Progenitor cell of endocrine pancreas (in vitro differentiated cells): Measurements from ENCODE around the gene MLEC. TPM values are rescaled to one million over a fixed set of nuclear protein-coding genes. Genes with fewer than 3 reads are reported as not detected.

Experiments used
- DNase-seq: peaks from one replicate; pipeline ENCODE4 v3.0.0; 2021; ENCODE audit warnings: low spot score; ENCODE audit not compliant: unreplicated experiment
- H3K27ac Mint-ChIP-seq: 2 replicates; pipeline ENCODE4 v1.8.0; 2021; ENCODE audit warnings: mild to moderate bottlenecking, moderate library complexity, mixed read lengths
- H3K27me3 Mint-ChIP-seq: 2 replicates; pipeline ENCODE4 v1.8.0; 2021; ENCODE audit warnings: mixed read lengths
- H3K36me3 Mint-ChIP-seq: 2 replicates; pipeline ENCODE4 v1.8.0; 2022; ENCODE audit warnings: mixed read lengths; ENCODE audit not compliant: insufficient read depth
- H3K4me1 Mint-ChIP-seq: 2 replicates; pipeline ENCODE4 v1.8.0; 2021; ENCODE audit warnings: low read depth, mixed read lengths
- H3K4me3 Mint-ChIP-seq: 2 replicates; pipeline ENCODE4 v1.8.0; 2021; ENCODE audit warnings: low read depth, mild to moderate bottlenecking, moderate library complexity, mixed read lengths
- H3K9me3 Mint-ChIP-seq: 2 replicates; pipeline ENCODE4 v1.8.0; 2021; ENCODE audit warnings: low read depth, mixed read lengths
- total RNA-seq: library from RNA; stranded (reverse); gene quantifications from 2 replicates; pipeline ENCODE4 v1.2.1, GENCODE V29; 2021
- TF ChIP-seq, protein P1 (sequence below): fragments of 200-600 bp; sonication (generic); IDR thresholded peaks from one replicate; pipeline ENCODE4 v1.5.0; 2021; ENCODE audit warnings: antibody characterized with exemption, mild to moderate bottlenecking; ENCODE audit not compliant: unreplicated experiment

Gene MLEC
- total RNA-seq, 1 donor from 2014 or later: 187 TPM

DNA sequence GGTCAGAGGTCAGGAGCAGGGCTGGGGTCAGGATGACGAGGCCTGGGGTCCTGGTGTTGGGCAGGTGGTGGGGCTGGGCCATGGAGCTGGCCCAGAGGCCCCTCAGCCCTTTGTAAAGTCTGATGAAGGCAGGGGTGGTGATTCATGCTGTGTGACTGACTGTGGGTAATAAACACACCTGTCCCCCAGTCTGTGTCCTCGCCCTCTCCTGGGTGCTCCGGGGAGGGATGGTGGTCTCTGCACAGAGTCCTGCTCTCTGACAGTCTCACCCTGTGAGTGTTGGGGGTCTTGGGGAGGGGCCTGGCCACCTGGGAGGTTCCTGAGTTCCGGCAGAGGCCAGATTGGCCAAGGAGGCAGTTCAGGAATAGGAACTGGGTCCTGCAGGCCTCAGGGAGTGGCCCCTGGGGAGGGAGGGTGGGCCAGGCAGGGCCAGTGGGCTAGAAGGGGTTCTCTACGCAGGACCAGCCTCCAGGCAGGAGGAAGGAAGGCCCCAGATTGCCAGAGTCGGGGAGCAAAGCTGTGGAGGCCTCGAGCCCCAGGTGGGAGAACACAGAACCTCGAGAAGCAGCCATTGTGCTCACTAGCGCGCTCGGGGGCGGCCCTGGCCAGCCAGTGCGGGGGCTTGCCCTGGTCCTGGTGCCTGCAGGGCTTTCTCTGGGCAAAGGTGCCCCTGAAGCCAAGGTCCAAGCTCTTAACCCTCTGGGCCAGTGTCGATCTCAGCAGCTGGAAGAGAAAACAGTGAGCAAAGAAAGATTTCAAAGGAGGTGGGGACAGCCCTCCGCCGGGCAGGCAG lies 53.1 kb downstream of the MLEC start:
- Mint-ChIP-seq H3K36me3 (peaks cover 2% of the 10 kb centered on the region), H3K4me1 (peaks cover 2% of the 10 kb centered on the region), H3K27me3 (no peaks in the 10 kb centered on the region), H3K9me3 (no peaks in the 10 kb centered on the region), H3K27ac (no peak overlapping the region), H3K4me3 (no peak overlapping the region)
- no peak for DNase-seq
- TF ChIP-seq, protein P1, sequence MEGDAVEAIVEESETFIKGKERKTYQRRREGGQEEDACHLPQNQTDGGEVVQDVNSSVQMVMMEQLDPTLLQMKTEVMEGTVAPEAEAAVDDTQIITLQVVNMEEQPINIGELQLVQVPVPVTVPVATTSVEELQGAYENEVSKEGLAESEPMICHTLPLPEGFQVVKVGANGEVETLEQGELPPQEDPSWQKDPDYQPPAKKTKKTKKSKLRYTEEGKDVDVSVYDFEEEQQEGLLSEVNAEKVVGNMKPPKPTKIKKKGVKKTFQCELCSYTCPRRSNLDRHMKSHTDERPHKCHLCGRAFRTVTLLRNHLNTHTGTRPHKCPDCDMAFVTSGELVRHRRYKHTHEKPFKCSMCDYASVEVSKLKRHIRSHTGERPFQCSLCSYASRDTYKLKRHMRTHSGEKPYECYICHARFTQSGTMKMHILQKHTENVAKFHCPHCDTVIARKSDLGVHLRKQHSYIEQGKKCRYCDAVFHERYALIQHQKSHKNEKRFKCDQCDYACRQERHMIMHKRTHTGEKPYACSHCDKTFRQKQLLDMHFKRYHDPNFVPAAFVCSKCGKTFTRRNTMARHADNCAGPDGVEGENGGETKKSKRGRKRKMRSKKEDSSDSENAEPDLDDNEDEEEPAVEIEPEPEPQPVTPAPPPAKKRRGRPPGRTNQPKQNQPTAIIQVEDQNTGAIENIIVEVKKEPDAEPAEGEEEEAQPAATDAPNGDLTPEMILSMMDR: no peak

DNA sequence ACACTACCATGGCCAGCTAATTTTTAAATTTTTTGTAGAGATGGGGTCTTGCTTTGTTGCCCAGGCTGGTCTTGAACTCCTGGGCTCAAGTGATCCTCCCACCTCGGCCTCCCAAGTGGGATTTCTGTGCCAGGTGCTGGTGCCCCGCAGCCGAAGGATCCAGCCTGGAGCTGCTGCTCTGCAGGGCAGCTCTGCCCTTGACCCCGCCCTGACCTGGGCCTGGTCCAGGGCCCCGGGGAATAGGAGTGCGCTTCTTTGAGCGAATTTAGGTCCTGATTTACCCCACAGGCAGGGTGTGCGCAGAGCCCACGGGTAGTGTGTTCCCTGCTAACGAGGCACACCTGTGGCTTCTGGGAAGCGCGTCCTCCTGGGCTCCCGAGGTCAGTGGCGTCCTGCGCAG lies 53.9 kb downstream of the MLEC start:
- H3K4me1 Mint-ChIP-seq: peaks cover 2% of the 10 kb centered on the region
- peaks cover 2% of the 10 kb centered on the region for H3K36me3 Mint-ChIP-seq
- TF ChIP-seq, protein P1: no peak
- H3K4me3 Mint-ChIP-seq: no peak overlapping the region
- H3K27ac Mint-ChIP-seq: no peak overlapping the region
- H3K27me3 Mint-ChIP-seq: no peaks in the 10 kb centered on the region
- no peak for DNase-seq
- H3K9me3 Mint-ChIP-seq: no peaks in the 10 kb centered on the region

DNA sequence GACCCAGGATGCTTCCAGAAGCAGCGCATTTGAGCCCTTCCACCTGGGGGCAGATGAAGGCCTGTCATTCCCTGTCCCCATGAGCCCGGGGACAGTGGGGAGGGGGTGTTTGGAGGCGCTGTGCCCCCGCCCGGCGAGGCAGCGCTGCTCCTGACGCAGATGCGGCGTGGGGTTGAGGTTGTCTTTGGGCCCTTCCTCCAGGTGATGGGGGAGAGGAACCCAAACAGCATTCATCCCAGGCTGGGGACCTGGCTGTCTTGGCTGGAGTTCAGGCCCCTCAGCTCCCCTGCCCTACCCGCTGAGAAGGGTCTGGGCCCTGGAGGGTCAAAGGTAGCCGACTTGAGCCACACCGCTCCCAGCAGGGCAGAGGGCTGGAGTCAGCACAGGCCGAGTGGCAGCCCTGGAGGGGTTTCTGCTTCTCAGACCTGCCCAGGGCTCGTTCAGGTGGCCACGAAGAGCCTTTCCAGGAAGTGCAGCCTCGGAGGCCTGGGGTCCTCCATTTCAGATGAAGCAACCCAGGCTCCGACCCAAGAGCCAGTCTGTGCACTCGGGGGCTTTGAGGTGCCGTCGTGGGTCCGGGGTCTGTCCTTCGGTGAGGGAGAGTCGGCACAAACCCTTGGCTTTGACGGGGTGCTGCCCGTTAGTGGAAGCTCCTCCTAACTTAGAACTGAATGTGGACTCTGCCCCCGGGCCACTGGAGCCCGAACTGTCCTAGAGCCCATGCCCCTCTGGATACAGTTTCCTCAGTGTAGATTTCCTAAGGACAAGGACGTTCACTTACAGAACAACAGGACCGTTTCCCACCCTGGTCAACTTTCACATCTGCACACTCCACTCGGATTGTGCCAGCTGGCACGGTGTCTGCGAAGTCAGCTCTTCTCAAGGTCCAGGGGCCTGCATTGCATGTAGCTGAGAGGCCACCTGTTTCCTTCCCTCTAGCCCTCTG lies 54.8 kb downstream of the MLEC start:
- Mint-ChIP-seq H3K27me3 (no peaks in the 10 kb centered on the region), H3K4me3 (no peak overlapping the region), H3K36me3 (peaks cover 2% of the 10 kb centered on the region), H3K27ac (no peak overlapping the region), H3K9me3 (no peaks in the 10 kb centered on the region), H3K4me1 (peaks cover 2% of the 10 kb centered on the region)
- TF ChIP-seq, protein P1: no peak
- no peak for DNase-seq

DNA sequence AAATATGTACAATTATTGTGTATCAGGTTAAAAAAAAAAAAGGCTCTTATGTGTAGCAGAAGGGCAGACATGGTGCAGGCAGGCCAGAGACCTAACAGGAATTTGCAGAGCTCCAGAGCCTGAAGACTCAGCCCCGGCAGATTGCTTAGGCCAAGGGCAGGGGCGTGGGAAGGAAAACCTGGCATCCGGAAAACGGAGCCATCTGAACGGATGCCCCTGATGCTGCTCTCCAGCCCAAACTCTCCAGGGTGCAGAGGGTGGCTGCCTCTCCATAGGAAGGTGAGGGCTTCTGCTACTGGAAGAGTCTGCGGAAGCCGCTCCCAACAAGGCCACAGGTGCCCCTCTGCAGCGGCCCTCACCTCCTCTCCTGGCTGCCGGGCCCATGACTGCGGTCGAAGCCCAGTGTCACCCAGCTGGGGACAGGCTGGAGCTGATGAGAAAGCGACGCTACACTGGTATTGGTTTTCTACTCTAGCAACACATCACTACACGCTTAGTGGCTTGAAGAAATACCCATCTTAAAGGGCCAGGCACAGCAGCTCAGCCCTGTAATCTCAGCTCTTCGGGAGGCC lies 58.1 kb downstream of the MLEC start:
- H3K27ac Mint-ChIP-seq: no peak overlapping the region
- DNase-seq: no peak

More for the DNA sequence above, 58.1 kb downstream of the MLEC start:
- H3K4me3 Mint-ChIP-seq: no peak overlapping the region
- no peaks in the 10 kb centered on the region for H3K9me3 Mint-ChIP-seq
- H3K36me3 Mint-ChIP-seq: peaks cover 2% of the 10 kb centered on the region
- no peaks in the 10 kb centered on the region for H3K27me3 Mint-ChIP-seq
- peaks cover 2% of the 10 kb centered on the region for H3K4me1 Mint-ChIP-seq
- TF ChIP-seq, protein P1: no peak
